ENCODE measurements around the gene HECA. TPM values are rescaled to one million over a fixed set of nuclear protein-coding genes. Genes with fewer than 3 reads are reported as not detected.

The HECA gene
- total and polyA plus RNA-seq, 2 of the 4 experiments (the other 2 are of a cell fraction) = 3.1 to 4.3 TPM

GRCh38 chr6:139153855-139154254 is 19.0 kb downstream of the HECA start:
- Histone ChIP-seq H4K20me1 (ENCODE audit: insufficient read depth, low read length) (peaks cover 26% of the 10 kb centered on the region; the same call in 1 of the 2 replicates), H3K4me1 (ENCODE audit: control insufficient read depth, insufficient read depth, low read length) (peaks cover 22% of the 10 kb centered on the region), H3K4ac (ENCODE audit: low read depth, low read length) (no peak overlapping the region), H3K9me3 (ENCODE audit: control insufficient read depth, insufficient read depth, low read length) (no peaks in the 10 kb centered on the region), H3K4me3 (ENCODE audit: insufficient read depth, low read depth, low read length) (no peak overlapping the region), H2AK5ac (ENCODE audit: low read depth, low read length) (no peak overlapping the region), H3K27me3 (ENCODE audit: control insufficient read depth, insufficient read depth, low read length) (no peaks in the 10 kb centered on the region), H2BK5ac (ENCODE audit: low read depth, low read length, poor library complexity, severe bottlenecking) (no peak overlapping the region), H3K79me1 (ENCODE audit: low read depth in 1 of 2, low read length in 2 of 2) (peaks cover 14 to 34% of the 10 kb centered on the region in 2 experiments), H4K91ac (ENCODE audit: insufficient read depth, low read depth, low read length) (no peak overlapping the region), H2AK9ac (replicated peaks; ENCODE audit: low read depth, low read length, poor library complexity) (no peak overlapping the region), H2BK20ac (ENCODE audit: low read depth, low read length) (no peak overlapping the region), H3K18ac (ENCODE audit: low read depth, low read length) (no peak overlapping the region), H3K9ac (ENCODE audit: low read depth, low read length) (no peak overlapping the region), H3K9me1 (ENCODE audit: insufficient read depth, low read length) (peaks cover 8% of the 10 kb centered on the region), H2AFZ (replicated peaks; ENCODE audit: low read length, poor library complexity) (no peak overlapping the region), H3K23ac (ENCODE audit: low read depth, low read length) (no peak overlapping the region), H3K27ac (ENCODE audit: insufficient read depth, low read length) (peak overlapping the region; percentile 66; the same call in 1 of the 2 replicates), H3K14ac (replicated peaks; ENCODE audit: low read depth, low read length) (no peak overlapping the region), H3K4me2 (ENCODE audit: low read depth, low read length) (peak overlapping the region; percentile 42; the same call in 1 of the 2 replicates), H2BK15ac (ENCODE audit: low read depth, low read length) (no peak overlapping the region), H2BK120ac (ENCODE audit: low read depth, low read length) (no peak overlapping the region), H4K5ac (ENCODE audit: low read depth, low read length) (no peak overlapping the region), H3K56ac (ENCODE audit: extremely low read depth, insufficient read depth, low read length) (no peak overlapping the region), H3K36me3 (ENCODE audit: control insufficient read depth, insufficient read depth, low read length) (no peaks in the 10 kb centered on the region), H4K8ac (ENCODE audit: low read depth in 2 of 2, low read length in 2 of 2) (no peak overlapping the region)
- dilution Hi-C loops (cut with HindIII; ENCODE audit: low sequenced_read_pairs, unreplicated experiment) (no loop called here), in situ Hi-C loops (cut with MboI; ENCODE audit: low sequenced_read_pairs) (no loop called here), intact Hi-C loops (cut with micrococcal nuclease) (loop anchor here (2.0 kb wide), 1 partner anchor 15 kb away; no protein-coding TSS in a partner anchor)
- peak; percentile 82 for DNase-seq
- ChIA-PET POLR2A (ENCODE audit: unreplicated experiment) (no interaction called here), CTCF (no interaction called here)
- BruUV-seq (replicated peaks) = no TSS peak
- TF ChIP-seq POLR2A (IDR thresholded peaks at IDR 0.05; ENCODE audit: low read depth, low read length) = no peak
- TF ChIP-seq CTCF (conservative IDR thresholded peaks at IDR 0.05; ENCODE audit: low read depth, low read length) = no peak
- TF ChIP-seq CEBPB (IDR thresholded peaks at IDR 0.05; ENCODE audit: low read depth, low read length) = no peak
- TF ChIP-seq MXI1 (IDR thresholded peaks at IDR 0.05; ENCODE audit: borderline replicate concordance, low read depth, low read length) = no peak
- no peak for TF ChIP-seq MAZ (IDR thresholded peaks at IDR 0.05; ENCODE audit: borderline replicate concordance, low read depth, low read length)
- no peak for TF ChIP-seq FOS (IDR thresholded peaks at IDR 0.05; ENCODE audit: low read depth, low read length)
- no peak for TF ChIP-seq CHD1 (IDR thresholded peaks at IDR 0.05; ENCODE audit: low read depth, low read length)
- TF ChIP-seq USF2 (IDR thresholded peaks at IDR 0.05; ENCODE audit: low read depth, low read length) = no peak
- TF ChIP-seq MAFK (IDR thresholded peaks at IDR 0.05; ENCODE audit: low read depth, low read length) = no peak
- peak; percentile 83 for ATAC-seq (ENCODE audit: low read depth)
